SK-N-SH treated with all-trans-retinoic acid at 6 μM for 48 hours (cell line): ENCODE measurements around the gene TLCD5.

Experiments
- BACH2 ChIP-seq: fragments of 250-450 bp; sonication (Bioruptor Pico); IDR thresholded peaks from 2 replicates; pipeline ENCODE4 v1.9.0; 2021; ENCODE audit warnings: mild to moderate bottlenecking, borderline replicate concordance
- CREB5 ChIP-seq: fragments of 250-450 bp; sonication (Bioruptor Pico); IDR thresholded peaks from 2 replicates; pipeline ENCODE4 v1.5.1; 2020; ENCODE audit warnings: low read depth, mild to moderate bottlenecking, moderate library complexity
- ESRRG ChIP-seq: fragments of 250-450 bp; sonication (Bioruptor Pico); IDR thresholded peaks from 2 replicates; pipeline ENCODE4 v1.6.1; 2021; ENCODE audit warnings: mild to moderate bottlenecking
- GLIS3 ChIP-seq: fragments of 250-450 bp; sonication (Bioruptor Pico); IDR thresholded peaks from 2 replicates; pipeline ENCODE4 v1.5.0; 2020; ENCODE audit warnings: mild to moderate bottlenecking, moderate library complexity
- POU6F1 ChIP-seq: fragments of 250-450 bp; sonication (Bioruptor Pico); IDR thresholded peaks from 2 replicates; pipeline ENCODE4 v1.8.0; 2021; ENCODE audit warnings: low read depth, mild to moderate bottlenecking, moderate library complexity, borderline replicate concordance
- RARB ChIP-seq: fragments of 250-450 bp; sonication (Bioruptor Pico); IDR thresholded peaks from 2 replicates; pipeline ENCODE4 v1.8.0; 2021; ENCODE audit warnings: mild to moderate bottlenecking, moderate library complexity
- TCF4 ChIP-seq: fragments of 250-450 bp; sonication (Bioruptor Pico); IDR thresholded peaks from 2 replicates; pipeline ENCODE4 v1.8.0; 2021; ENCODE audit warnings: mild to moderate bottlenecking, moderate library complexity, borderline replicate concordance
- TSHZ2 ChIP-seq: fragments of 250-450 bp; sonication (Bioruptor Pico); IDR thresholded peaks from 2 replicates; pipeline ENCODE4 v1.5.0; 2020; ENCODE audit warnings: mild to moderate bottlenecking, moderate library complexity
- ZFP3 ChIP-seq: fragments of 250-450 bp; sonication (Bioruptor Pico); IDR thresholded peaks from 2 replicates; pipeline ENCODE4 v1.5.0; 2020; ENCODE audit warnings: mild to moderate bottlenecking, moderate library complexity
- ZNF70 ChIP-seq: fragments of 450-650 bp; formaldehyde crosslinking; IDR thresholded peaks from 2 replicates; pipeline ENCODE4 v1.5.0; 2020; ENCODE audit warnings: mild to moderate bottlenecking, moderate library complexity
- ZNF8 ChIP-seq: fragments of 450-650 bp; formaldehyde crosslinking; IDR thresholded peaks from 2 replicates; pipeline ENCODE4 v1.5.0; 2020; ENCODE audit warnings: mild to moderate bottlenecking, moderate library complexity
- TF ChIP-seq, protein P1 (sequence below): fragments of 250-450 bp; sonication (Bioruptor Pico); IDR thresholded peaks from 2 replicates; pipeline ENCODE4 v1.8.0; 2020; ENCODE audit warnings: mild to moderate bottlenecking, moderate library complexity, borderline replicate concordance
- TF ChIP-seq, protein P2 (sequence below): fragments of 250-450 bp; sonication (Bioruptor Pico); IDR thresholded peaks from 2 replicates; pipeline ENCODE4 v1.5.1; 2021; ENCODE audit warnings: mild to moderate bottlenecking, moderate library complexity

GRCh38 chr11:120330045-120330444 lies 4.9 kb downstream of the TLCD5 start:
- TF ChIP-seq, protein P1, sequence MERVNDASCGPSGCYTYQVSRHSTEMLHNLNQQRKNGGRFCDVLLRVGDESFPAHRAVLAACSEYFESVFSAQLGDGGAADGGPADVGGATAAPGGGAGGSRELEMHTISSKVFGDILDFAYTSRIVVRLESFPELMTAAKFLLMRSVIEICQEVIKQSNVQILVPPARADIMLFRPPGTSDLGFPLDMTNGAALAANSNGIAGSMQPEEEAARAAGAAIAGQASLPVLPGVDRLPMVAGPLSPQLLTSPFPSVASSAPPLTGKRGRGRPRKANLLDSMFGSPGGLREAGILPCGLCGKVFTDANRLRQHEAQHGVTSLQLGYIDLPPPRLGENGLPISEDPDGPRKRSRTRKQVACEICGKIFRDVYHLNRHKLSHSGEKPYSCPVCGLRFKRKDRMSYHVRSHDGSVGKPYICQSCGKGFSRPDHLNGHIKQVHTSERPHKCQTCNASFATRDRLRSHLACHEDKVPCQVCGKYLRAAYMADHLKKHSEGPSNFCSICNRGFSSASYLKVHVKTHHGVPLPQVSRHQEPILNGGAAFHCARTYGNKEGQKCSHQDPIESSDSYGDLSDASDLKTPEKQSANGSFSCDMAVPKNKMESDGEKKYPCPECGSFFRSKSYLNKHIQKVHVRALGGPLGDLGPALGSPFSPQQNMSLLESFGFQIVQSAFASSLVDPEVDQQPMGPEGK (CRISPR knock-in tag) = no peak
- TF ChIP-seq GLIS3 (CRISPR knock-in tag) (no peak), ZNF70 (CRISPR knock-in tag) (no peak), RARB (CRISPR knock-in tag) (no peak), TSHZ2 (no peak), POU6F1 (CRISPR knock-in tag) (no peak), ESRRG (no peak), CREB5 (CRISPR knock-in tag) (no peak), ZFP3 (CRISPR knock-in tag) (no peak), BACH2 (CRISPR knock-in tag) (no peak), TCF4 (no peak), ZNF8 (CRISPR knock-in tag) (no peak)
- TF ChIP-seq, protein P2, sequence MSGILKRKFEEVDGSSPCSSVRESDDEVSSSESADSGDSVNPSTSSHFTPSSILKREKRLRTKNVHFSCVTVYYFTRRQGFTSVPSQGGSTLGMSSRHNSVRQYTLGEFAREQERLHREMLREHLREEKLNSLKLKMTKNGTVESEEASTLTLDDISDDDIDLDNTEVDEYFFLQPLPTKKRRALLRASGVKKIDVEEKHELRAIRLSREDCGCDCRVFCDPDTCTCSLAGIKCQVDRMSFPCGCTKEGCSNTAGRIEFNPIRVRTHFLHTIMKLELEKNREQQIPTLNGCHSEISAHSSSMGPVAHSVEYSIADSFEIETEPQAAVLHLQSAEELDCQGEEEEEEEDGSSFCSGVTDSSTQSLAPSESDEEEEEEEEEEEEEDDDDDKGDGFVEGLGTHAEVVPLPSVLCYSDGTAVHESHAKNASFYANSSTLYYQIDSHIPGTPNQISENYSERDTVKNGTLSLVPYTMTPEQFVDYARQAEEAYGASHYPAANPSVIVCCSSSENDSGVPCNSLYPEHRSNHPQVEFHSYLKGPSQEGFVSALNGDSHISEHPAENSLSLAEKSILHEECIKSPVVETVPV (CRISPR knock-in tag) = no peak
